Heart right ventricle (tissue), 16 donors: Measurements from ENCODE around the gene TXN2. TPM values are rescaled to one million over a fixed set of nuclear protein-coding genes. Genes with fewer than 3 reads are reported as not detected.

Experiments used
- ATAC-seq, 8 donors: fragments of 200-7000 bp; cut with Tn5 transposase; one replicate each; pipeline ENCODE4 v1.9.1; 2020; ENCODE audit warnings: mild to moderate bottlenecking in 8 of 8, moderate library complexity in 8 of 8, moderate number of reproducible peaks in 1 of 8
- DNase-seq, 2 donors: peaks; one replicate each; pipeline ENCODE4 v3.0.0-alpha.2; 2020
- H3K27ac ChIP-seq, 10 donors: fragments of 200-600 bp; sonication (generic) in 2 of 10; one replicate each; pipeline versions ENCODE4 v1.5.0 to v1.8.0; 2020 to 2022; ENCODE audit warnings: mild to moderate bottlenecking in 3 of 10
- H3K27me3 ChIP-seq, 7 donors: fragments of 200-600 bp; one replicate each; pipeline ENCODE4 v1.8.0; 2021 to 2022; ENCODE audit warnings: mild to moderate bottlenecking in 2 of 7
- H3K36me3 ChIP-seq, 9 donors: fragments of 200-600 bp; sonication (generic) in 1 of 9; one replicate each; pipeline versions ENCODE4 v1.5.0 to v1.8.0; 2020 to 2022; ENCODE audit warnings: mild to moderate bottlenecking in 2 of 9
- H3K4me1 ChIP-seq, 9 donors: fragments of 200-600 bp; sonication (generic) in 1 of 9; one replicate each; pipeline versions ENCODE4 v1.5.0 to v1.8.0; 2020 to 2022; ENCODE audit warnings: mild to moderate bottlenecking in 4 of 9
- H3K4me3 ChIP-seq, 10 donors: fragments of 200-600 bp; sonication (generic) in 2 of 10; one replicate each; pipeline versions ENCODE4 v1.5.0 to v1.8.0; 2020 to 2022; ENCODE audit warnings: mild to moderate bottlenecking in 7 of 10, moderate library complexity in 2 of 10
- H3K9me3 ChIP-seq, 11 donors: fragments of 200-600 bp in 10 of 11; sonication (generic) in 2 of 11; one replicate each; pipeline versions ENCODE4 v1.5.0 to v1.8.0; 2013 to 2022; ENCODE audit warnings: mild to moderate bottlenecking in 2 of 11, control low read depth in 1 of 11, moderate library complexity in 1 of 11
- WGBS, 2 donors: extraction: QIAGEN DNeasy Blood & Tissue Kit; methylation state at CpG; one replicate each; pipeline ENCODE4 v1.1.7; 2013; ENCODE audit warnings: inconsistent platforms in 1 of 2; 5-methylcytosine and 5-hydroxymethylcytosine counted together
- intact Hi-C, 10 donors: fragments of 100-400 bp; cut with DNase I; formaldehyde crosslinking; loops; one replicate each; pipeline versions ENCODE4 v1.11.1 to v1.14.2; 2022
- polyA plus RNA-seq, 2 donors: library from polyadenylated mRNA; stranded (reverse); fragments of 200-250 nt; gene quantifications; one replicate each; pipeline ENCODE4 v1.2.3, GENCODE V29; 2013
- total RNA-seq, 10 donors: library from RNA; stranded (reverse); fragmentation: NEBNext Ultra II Directional in 3 of 10; extraction: Animal tissue kit (Norgen Biotek cat#: 25700) in 3 of 10; gene quantifications; one replicate each; pipeline versions ENCODE4 v1.2.1 to v1.2.4, GENCODE V29; 2021 to 2023
- TF ChIP-seq, protein P1 (sequence below), 9 donors: fragments of 200-600 bp; sonication (generic) in 2 of 9; IDR thresholded peaks; one replicate each; pipeline versions ENCODE4 v1.5.0 to v1.8.0; 2021 to 2022; ENCODE audit warnings: antibody characterized with exemption in 9 of 9, mild to moderate bottlenecking in 5 of 9, moderate library complexity in 1 of 9
- donor health status: Arrhythmogenic right ventricular cardiomyopathy.
- donor health status: ischemic (EF 13 %, LVEDD 7.1; RV severe dilation, severe dysfunction).
- donor health status: healthy with polysubstance abuse.
- donor health status: DM: no; HTN: yes; CAD: no.
- donor health status: DM: no; HTN: no; CAD: no.
- donor health status: ischemic (EF 25% LVEDD 6.9; RV normal size, moderate dysfunction).
- donor health status: ischemic (EF 25% LVEDD 5.7; RV mildly dilated, moderate dysfunction).
- donor health status: healthy.
- donor health status: DM: yes; HTN: yes; CAD: no.
- donor health status: Ischemic cardiomyopathy.
- donor health status: ischemic (EF 35%, LVEDD 5.7; RV mildly dilated, moderate dysfunction).
- donor health status: nonischemic (EF 11% LVEDD 7.7; RV severe dilation, severe dysfunction).
- donor health status: DM: yes; HTN: yes; CAD: no.
- donor health status: PGD.
- donor health status: ischemic (EF 29% LVEDD 5.4; RV normal size, mild dysfunction).
- donor health status: nonischemic (EF 23%, LVEDD 6.1; RV moderate dilation, normal function).

TXN2 gene
- total and polyA plus RNA-seq, 12 donors: 103 to 155 (median 122) TPM

DNA sequence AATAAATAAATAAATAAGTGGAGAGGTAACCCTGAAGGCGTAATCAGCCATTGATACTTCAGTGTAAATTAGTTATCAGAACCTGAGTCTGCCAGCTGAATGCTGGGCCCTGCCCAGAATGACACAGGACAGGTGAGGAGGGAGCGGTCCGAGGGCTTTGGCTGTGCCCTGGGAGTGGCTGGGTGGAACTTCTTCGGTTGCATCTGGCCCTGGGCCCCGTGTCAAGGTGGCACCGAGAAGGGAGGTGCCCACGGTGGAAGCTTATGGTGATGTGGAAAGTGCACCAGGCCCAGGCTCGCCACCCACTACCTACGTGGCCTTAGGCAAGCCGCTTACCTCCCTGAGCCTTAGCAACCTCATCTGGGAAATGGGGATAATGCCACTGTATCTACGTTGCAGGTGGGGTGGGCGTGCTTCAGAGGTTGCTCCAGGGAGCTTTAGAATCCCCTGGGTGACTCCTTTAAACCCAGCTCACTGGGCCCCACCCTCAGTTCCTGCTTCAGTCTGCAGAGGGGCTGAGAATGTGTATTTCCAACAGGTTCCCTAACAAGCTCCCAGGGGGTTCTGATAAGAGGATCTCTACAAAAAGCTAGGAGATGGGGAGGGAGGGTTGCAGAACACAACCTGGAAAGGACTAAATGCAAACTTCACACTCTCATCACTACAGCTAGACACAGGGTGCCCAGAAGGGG, 38.8 kb downstream of the TXN2 start:
- intact Hi-C loops: loop anchor here in 3 of 10 donors (10.0 kb wide), 1 partner anchor 48 kb away; no protein-coding TSS in a partner anchor
- WGBS, 2 donors: 93 to 94% methylated on average over 12 of the region's 12 CpGs
- Histone ChIP-seq H3K27ac (no peak overlapping the region), H3K4me3 (no peak overlapping the region), H3K4me1 (peaks cover 0 to 71% (median 16%) of the 10 kb centered on the region in 9 donors), H3K36me3 (no peaks in the 10 kb centered on the region), H3K9me3 (peaks cover 0 to 5% (median 0%) of the 10 kb centered on the region in 11 donors), H3K27me3 (no peaks in the 10 kb centered on the region)
- ATAC-seq: no peak
- TF ChIP-seq, protein P1, sequence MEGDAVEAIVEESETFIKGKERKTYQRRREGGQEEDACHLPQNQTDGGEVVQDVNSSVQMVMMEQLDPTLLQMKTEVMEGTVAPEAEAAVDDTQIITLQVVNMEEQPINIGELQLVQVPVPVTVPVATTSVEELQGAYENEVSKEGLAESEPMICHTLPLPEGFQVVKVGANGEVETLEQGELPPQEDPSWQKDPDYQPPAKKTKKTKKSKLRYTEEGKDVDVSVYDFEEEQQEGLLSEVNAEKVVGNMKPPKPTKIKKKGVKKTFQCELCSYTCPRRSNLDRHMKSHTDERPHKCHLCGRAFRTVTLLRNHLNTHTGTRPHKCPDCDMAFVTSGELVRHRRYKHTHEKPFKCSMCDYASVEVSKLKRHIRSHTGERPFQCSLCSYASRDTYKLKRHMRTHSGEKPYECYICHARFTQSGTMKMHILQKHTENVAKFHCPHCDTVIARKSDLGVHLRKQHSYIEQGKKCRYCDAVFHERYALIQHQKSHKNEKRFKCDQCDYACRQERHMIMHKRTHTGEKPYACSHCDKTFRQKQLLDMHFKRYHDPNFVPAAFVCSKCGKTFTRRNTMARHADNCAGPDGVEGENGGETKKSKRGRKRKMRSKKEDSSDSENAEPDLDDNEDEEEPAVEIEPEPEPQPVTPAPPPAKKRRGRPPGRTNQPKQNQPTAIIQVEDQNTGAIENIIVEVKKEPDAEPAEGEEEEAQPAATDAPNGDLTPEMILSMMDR (IDR thresholded peaks at IDR 0.05): no peak
- no peak for DNase-seq

DNA sequence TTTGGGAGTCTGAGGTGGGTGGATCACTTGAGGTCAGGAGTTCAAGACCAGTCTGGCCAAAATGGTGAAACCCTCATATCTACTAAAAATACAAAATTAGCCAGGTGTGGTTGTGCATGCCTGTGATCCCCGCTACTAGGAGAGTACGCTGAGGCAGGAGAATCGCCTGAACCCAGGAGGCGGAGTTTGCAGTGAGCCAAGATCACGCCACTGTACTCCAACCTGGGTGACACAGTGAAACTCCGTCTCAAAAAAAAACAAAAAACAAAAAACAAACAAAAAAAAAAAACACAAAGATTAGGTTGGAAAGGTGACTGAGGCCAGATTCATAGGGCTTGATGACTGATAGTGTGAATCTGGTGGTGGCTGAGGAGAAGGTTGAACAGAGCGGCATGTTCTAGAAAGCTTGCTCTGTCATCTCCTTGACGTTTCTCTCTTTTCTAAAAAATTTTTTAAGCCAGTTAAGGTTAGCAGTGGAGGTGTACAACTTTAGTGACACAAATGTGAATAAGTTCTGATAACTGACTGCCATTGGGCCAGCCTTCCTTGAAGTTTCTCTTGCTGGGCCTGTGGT, 40.9 kb downstream of the TXN2 start:
- Histone ChIP-seq H3K4me3 (no peak overlapping the region), H3K4me1 (peaks cover 0 to 68% (median 16%) of the 10 kb centered on the region in 9 donors), H3K27ac (peak overlapping the region in 7 of 10 donors; percentile 46 to 75 (median 53)), H3K27me3 (no peaks in the 10 kb centered on the region), H3K9me3 (peaks cover 0 to 3% (median 0%) of the 10 kb centered on the region in 11 donors), H3K36me3 (no peaks in the 10 kb centered on the region)
- WGBS, 2 donors: 94 to 98% methylated on average over 8 of the region's 8 CpGs
- TF ChIP-seq, protein P1 (IDR thresholded peaks at IDR 0.05): no peak
- DNase-seq (no peak), ATAC-seq (no peak)
- intact Hi-C loops: loop anchor here in 3 of 10 donors (10.0 kb wide), 1 partner anchor 46 kb away; no protein-coding TSS in a partner anchor

DNA sequence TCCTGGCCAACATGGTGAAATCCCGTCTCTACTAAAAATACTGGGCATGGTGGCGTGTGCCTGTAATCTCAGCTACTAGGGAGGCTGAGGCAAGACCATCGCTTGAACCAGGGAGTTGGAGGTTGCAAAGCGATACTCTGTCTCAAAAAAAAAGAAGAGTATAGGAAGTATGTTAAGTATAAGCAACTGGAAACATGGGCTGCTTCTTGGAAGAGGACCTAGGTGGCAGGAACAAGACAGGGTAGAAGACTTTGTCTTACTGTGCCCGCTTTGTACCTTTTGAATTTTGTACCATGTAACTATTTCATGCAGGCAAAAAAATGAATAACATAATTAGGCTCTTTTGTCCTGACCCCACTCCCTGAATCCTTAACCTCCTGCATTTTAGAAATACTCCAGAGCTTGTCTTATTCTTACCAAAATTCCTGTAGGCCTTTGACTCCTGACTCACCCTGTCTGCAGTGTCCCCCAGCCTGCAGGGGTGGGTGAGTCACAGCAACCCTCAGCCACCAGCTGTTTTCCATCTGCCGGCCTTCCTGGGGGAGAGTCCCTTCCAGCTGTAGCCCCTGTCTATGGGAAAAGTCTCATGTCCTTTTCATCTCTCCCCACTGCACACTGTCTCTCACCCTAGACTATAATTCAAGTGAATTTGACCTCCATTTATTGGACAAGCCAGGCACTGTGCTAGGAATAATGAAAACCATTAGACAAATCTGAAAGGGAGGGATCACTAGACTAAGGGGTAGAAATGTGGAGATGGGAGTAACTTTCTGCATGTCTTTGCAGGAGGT, 41.8 kb downstream of the TXN2 start:
- peak; percentile 78 to 97 (median 88) for ATAC-seq
- TF ChIP-seq, protein P1 (IDR thresholded peaks at IDR 0.05): no peak
- Histone ChIP-seq H3K4me3 (no peak overlapping the region), H3K4me1 (peaks cover 0 to 68% (median 12%) of the 10 kb centered on the region in 9 donors), H3K36me3 (no peaks in the 10 kb centered on the region), H3K27me3 (no peaks in the 10 kb centered on the region), H3K9me3 (no peaks in the 10 kb centered on the region), H3K27ac (peak overlapping the region in 8 of 10 donors; percentile 46 to 75 (median 52))
- 85 to 91% methylated on average over 6 of the region's 6 CpGs for WGBS, 2 donors
- intact Hi-C loops: loop anchor here in 3 of 10 donors (10.0 kb wide), 1 partner anchor 45 kb away; no protein-coding TSS in a partner anchor
- peak; percentile 68 to 74 for DNase-seq
